OCI-LY7 (cell line): ENCODE measurements around the gene CDC42EP1. TPM values are rescaled to one million over a fixed set of nuclear protein-coding genes. Genes with fewer than 3 reads are reported as not detected.

Experiments
- BruUV-seq: library from RNA; stranded (reverse); fragments of 400-500 nt; replicated peaks from 2 replicates; lab custom pipeline; 2021; lab: Mats Ljungman, UMichigan
- CTCF ChIA-PET: fragments of 300-600 bp; sonication (Branson Sonifier 250); formaldehyde crosslinking; loops from one replicate; lab custom pipeline; 2022; ENCODE audit warnings: antibody characterized with exemption; ENCODE audit not compliant: unreplicated experiment; lab: Charles Lee
- POLR2A ChIA-PET: fragments of 300-600 bp; sonication (Branson Sonifier 250); formaldehyde crosslinking; loops from one replicate; lab custom pipeline; 2022; ENCODE audit warnings: antibody characterized with exemption; lab: Charles Lee
- DNase-seq: peaks from one replicate; pipeline ENCODE4 v3.0.0-alpha.2; 2015; ENCODE audit warnings: low spot score
- H2AFZ ChIP-seq: fragments of 200-600 bp; sonication (generic), shearing (Covaris generic); 2 replicates; pipeline ENCODE4 v1.6.1; 2014; ENCODE audit warnings: mild to moderate bottlenecking, antibody characterized with exemption, low read length, moderate library complexity
- H3K27ac ChIP-seq: fragments of 200-600 bp; sonication (generic); 2 replicates; pipeline ENCODE4 v1.5.1; 2014; ENCODE audit warnings: mixed run types, low read depth, mild to moderate bottlenecking, moderate library complexity, low read length, inconsistent platforms; ENCODE audit not compliant: poor library complexity, severe bottlenecking
- H3K36me3 ChIP-seq: fragments of 200-600 bp; sonication (generic); 2 replicates; pipeline ENCODE4 v1.6.1; 2014; ENCODE audit warnings: mild to moderate bottlenecking, antibody characterized with exemption, low read length, moderate library complexity, mixed read lengths; ENCODE audit not compliant: insufficient read depth
- H3K4me1 ChIP-seq: fragments of 200-600 bp; sonication (generic); 2 replicates; pipeline ENCODE4 v1.5.1; 2014; ENCODE audit warnings: mild to moderate bottlenecking, low read length; ENCODE audit not compliant: insufficient read depth, poor library complexity, severe bottlenecking
- H3K4me2 ChIP-seq: fragments of 200-600 bp; sonication (generic); 2 replicates; pipeline ENCODE4 v1.6.1; 2014; ENCODE audit warnings: mild to moderate bottlenecking, low read length
- H3K4me3 ChIP-seq: fragments of 200-600 bp; sonication (generic); 2 replicates; pipeline ENCODE4 v1.5.1; 2014; ENCODE audit warnings: mild to moderate bottlenecking, low read depth, low read length; ENCODE audit not compliant: poor library complexity, severe bottlenecking
- H3K79me2 ChIP-seq: fragments of 200-600 bp; sonication (generic); 2 replicates; pipeline ENCODE4 v1.6.1; 2016; ENCODE audit warnings: low read depth, mild to moderate bottlenecking, low read length, moderate library complexity, mixed read lengths; ENCODE audit not compliant: insufficient read depth
- H3K9me2 ChIP-seq: fragments of 200-600 bp; sonication (generic); 2 replicates; pipeline ENCODE4 v1.6.1; 2016; ENCODE audit warnings: mild to moderate bottlenecking, low read length, mixed read lengths; ENCODE audit not compliant: insufficient read depth
- H3K9me3 ChIP-seq: fragments of 200-600 bp; sonication (generic); 2 replicates; pipeline ENCODE4 v1.6.1; 2014; ENCODE audit warnings: mild to moderate bottlenecking, mixed run types, low read length, mixed read lengths
- H4K20me1 ChIP-seq: fragments of 200-600 bp; sonication (generic); 2 replicates; pipeline ENCODE4 v1.6.1; 2014; ENCODE audit warnings: mild to moderate bottlenecking, antibody characterized with exemption, low read length, moderate library complexity, mixed read lengths; ENCODE audit not compliant: insufficient read depth
- CTCF ChIP-seq: fragments of 200-600 bp; sonication (generic); conservative IDR thresholded peaks from 2 replicates; pipeline ENCODE4 v1.5.1; 2014; ENCODE audit warnings: mild to moderate bottlenecking, antibody characterized with exemption, low read length, moderate library complexity, mixed read lengths
- EZH2phosphoT487 ChIP-seq: fragments of 200-600 bp; sonication (generic); IDR thresholded peaks from 2 replicates; pipeline ENCODE4 v1.6.1; 2018; ENCODE audit warnings: low read depth, borderline replicate concordance, mild to moderate bottlenecking, mixed run types, antibody characterized with exemption, low read length, moderate library complexity, mixed read lengths
- intact Hi-C: fragments of 100-400 bp; cut with micrococcal nuclease; formaldehyde crosslinking; loops from one replicate; pipeline ENCODE4 v1.10.0; 2022; ENCODE audit not compliant: unreplicated experiment
- total RNA-seq, 2 experiments: library from RNA; depleted of rRNA in 1 of 2; stranded (reverse); fragments of >200 nt in 1 of 2; shearing (Covaris generic) in 1 of 2; gene quantifications; 2 replicates each; pipeline ENCODE4 v1.2.3, GENCODE V29; 2014 to 2022

CDC42EP1 gene
- total RNA-seq, 2 experiments from 2014 or later: not detected

DNA sequence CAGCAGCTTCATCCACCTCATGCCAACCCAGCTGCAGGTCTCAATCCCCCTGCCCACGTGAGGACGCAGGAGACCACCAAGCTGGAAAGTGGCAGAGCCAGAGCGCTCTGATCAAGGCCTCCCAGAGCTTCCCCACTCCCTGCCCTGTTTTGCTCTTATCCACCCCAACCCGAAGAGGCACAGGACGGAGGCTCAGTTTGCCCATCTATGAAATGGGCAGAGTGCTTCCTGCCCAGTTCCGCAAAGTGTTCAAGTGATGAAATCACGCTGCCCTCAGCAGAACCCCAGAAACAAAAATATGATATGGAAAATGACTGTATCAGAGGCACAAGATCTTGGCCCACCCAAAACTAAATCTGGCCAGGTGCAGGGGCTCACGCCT lies 11.7 kb downstream of the CDC42EP1 start:
- no peak for DNase-seq
- Histone ChIP-seq H3K4me1 (peaks cover 3% of the 10 kb centered on the region), H3K79me2 (no peaks in the 10 kb centered on the region), H3K27ac (no peak overlapping the region), H2AFZ (no peak overlapping the region), H3K4me3 (no peak overlapping the region), H3K9me2 (no peaks in the 10 kb centered on the region), H3K9me3 (no peaks in the 10 kb centered on the region), H4K20me1 (no peaks in the 10 kb centered on the region), H3K36me3 (no peaks in the 10 kb centered on the region), H3K4me2 (no peak overlapping the region)
- ChIA-PET POLR2A (no interaction called here), CTCF (no interaction called here)
- no TSS peak for BruUV-seq
- intact Hi-C loops: no loop called here
- TF ChIP-seq EZH2phosphoT487 (no peak), CTCF (no peak)

DNA sequence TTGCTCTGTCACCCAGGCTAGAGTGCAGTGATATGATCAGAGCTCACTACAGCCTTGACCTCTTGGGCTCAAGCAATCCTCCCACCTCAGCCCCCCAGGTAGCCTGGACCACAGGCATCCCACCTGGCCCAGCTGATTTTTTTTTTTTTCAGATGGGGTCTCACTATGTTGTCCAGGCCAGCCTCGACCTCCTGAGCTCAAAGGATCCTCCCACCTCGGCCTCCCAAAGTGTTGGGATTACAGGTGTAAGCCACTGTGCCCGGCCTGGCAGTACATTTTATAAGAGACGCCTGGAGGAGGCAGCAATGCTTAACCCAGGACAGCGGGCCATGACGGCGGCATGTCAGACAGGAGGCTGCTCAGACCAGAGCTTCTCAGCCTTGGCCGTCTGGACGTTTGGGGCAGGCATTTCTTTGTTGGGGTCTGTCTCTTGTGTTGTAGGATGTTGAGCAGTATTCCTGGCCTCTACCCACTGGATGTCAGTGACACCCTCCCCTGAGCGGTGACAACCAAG lies 15.3 kb downstream of the CDC42EP1 start:
- no peak overlapping the region for H3K27ac ChIP-seq
- no peak overlapping the region for H3K4me2 ChIP-seq
- no peaks in the 10 kb centered on the region for H3K36me3 ChIP-seq
- no peak overlapping the region for H2AFZ ChIP-seq
- TF ChIP-seq CTCF: no peak
- TF ChIP-seq EZH2phosphoT487: no peak
- no peaks in the 10 kb centered on the region for H3K9me2 ChIP-seq
- H3K4me3 ChIP-seq: no peak overlapping the region
- POLR2A ChIA-PET: interaction anchor here (1.2 to 1.3 kb wide), 2 partner anchors 17 to 33 kb away, joined by 3 to 5 read pairs; partner anchors contain the start of gene GGA1
- intact Hi-C loops: no loop called here
- no peak for DNase-seq
- no TSS peak for BruUV-seq
- peaks cover 12% of the 10 kb centered on the region for H3K4me1 ChIP-seq
- CTCF ChIA-PET: interaction anchor here (0.6 to 1.0 kb wide), 2 partner anchors 14 to 287 kb away, joined by 3 read pairs; no protein-coding TSS in a partner anchor
- H3K79me2 ChIP-seq: no peaks in the 10 kb centered on the region
- H4K20me1 ChIP-seq: no peaks in the 10 kb centered on the region
- H3K9me3 ChIP-seq: no peaks in the 10 kb centered on the region

GRCh38 chr22:37578002-37578401 lies 17.7 kb downstream of the CDC42EP1 start:
- POLR2A ChIA-PET: interaction anchor here (0.6 kb wide), 1 partner anchor 124 kb away, joined by 3 read pairs; no protein-coding TSS in a partner anchor
- peaks cover 15% of the 10 kb centered on the region for H3K4me1 ChIP-seq
- no peak overlapping the region for H3K27ac ChIP-seq
- TF ChIP-seq CTCF (no peak), EZH2phosphoT487 (no peak)
- BruUV-seq: no TSS peak
- H4K20me1 ChIP-seq: no peaks in the 10 kb centered on the region
- H3K79me2 ChIP-seq: no peaks in the 10 kb centered on the region
- no peak overlapping the region for H3K4me2 ChIP-seq
- intact Hi-C loops: no loop called here
- H2AFZ ChIP-seq: no peak overlapping the region
- no peak for DNase-seq
- H3K9me3 ChIP-seq: no peaks in the 10 kb centered on the region
- H3K9me2 ChIP-seq: no peaks in the 10 kb centered on the region
- CTCF ChIA-PET: no interaction called here
- no peaks in the 10 kb centered on the region for H3K36me3 ChIP-seq
- no peak overlapping the region for H3K4me3 ChIP-seq
